Neural progenitor cell (in vitro differentiated cells): ENCODE measurements around the gene LPP. TPM values are rescaled to one million over a fixed set of nuclear protein-coding genes. Genes with fewer than 3 reads are reported as not detected.

Experiments
- DNase-seq: peaks from one replicate; pipeline ENCODE4 v3.0.0-alpha.2; 2016; ENCODE audit warnings: low spot score
- H2AFZ ChIP-seq: fragments of 200-600 bp; sonication (generic); replicated peaks from 2 replicates; pipeline ENCODE4 v1.6.1; 2016; ENCODE audit warnings: antibody characterized with exemption
- H3F3A ChIP-seq: fragments of 200-600 bp; sonication (generic); 2 replicates; pipeline ENCODE4 v1.6.1; 2016; ENCODE audit warnings: antibody characterized with exemption, low read depth
- H3K27ac ChIP-seq: fragments of 200-600 bp; sonication (generic); 2 replicates; pipeline ENCODE4 v1.5.1; 2016; ENCODE audit warnings: mild to moderate bottlenecking
- H3K27me3 ChIP-seq: fragments of 200-600 bp; sonication (generic); 2 replicates; pipeline ENCODE4 v1.6.1; 2016; ENCODE audit warnings: mild to moderate bottlenecking, moderate library complexity
- H3K36me3 ChIP-seq: fragments of 200-600 bp; sonication (generic); 2 replicates; pipeline ENCODE4 v1.5.1; 2016
- H3K4me1 ChIP-seq: fragments of 200-600 bp; sonication (generic); 2 replicates; pipeline ENCODE4 v1.6.1; 2016; ENCODE audit warnings: mixed run types
- H3K4me2 ChIP-seq: fragments of 200-600 bp; sonication (generic); 2 replicates; pipeline ENCODE4 v1.6.1; 2016
- H3K4me3 ChIP-seq: fragments of 200-600 bp; sonication (generic); 2 replicates; pipeline ENCODE4 v1.5.1; 2016
- H3K79me2 ChIP-seq: fragments of 200-600 bp; sonication (generic); 2 replicates; pipeline ENCODE4 v1.6.1; 2016; ENCODE audit warnings: low read depth
- H3K9ac ChIP-seq: fragments of 200-600 bp; sonication (generic); 2 replicates; pipeline ENCODE4 v1.6.1; 2016
- H3K9me3 ChIP-seq: fragments of 200-600 bp; sonication (generic); 2 replicates; pipeline ENCODE4 v1.5.1; 2016; ENCODE audit warnings: low read depth
- H4K20me1 ChIP-seq: fragments of 200-600 bp; sonication (generic); 2 replicates; pipeline ENCODE4 v1.6.1; 2016; ENCODE audit warnings: low read depth
- H3K27ac Mint-ChIP-seq: 3 replicates; pipeline ENCODE4 v1.8.0; 2021; ENCODE audit warnings: mixed read lengths
- H3K27me3 Mint-ChIP-seq: 2 replicates; pipeline ENCODE4 v1.8.0; 2022; ENCODE audit warnings: low read depth, mild to moderate bottlenecking, inconsistent platforms, moderate library complexity, mixed read lengths; ENCODE audit not compliant: insufficient read depth
- H3K36me3 Mint-ChIP-seq: 3 replicates; pipeline ENCODE4 v1.8.0; 2021; ENCODE audit warnings: mixed read lengths
- H3K4me1 Mint-ChIP-seq: 3 replicates; pipeline ENCODE4 v1.8.0; 2021; ENCODE audit warnings: mixed read lengths
- H3K4me3 Mint-ChIP-seq: 3 replicates; pipeline ENCODE4 v1.8.0; 2021; ENCODE audit warnings: mild to moderate bottlenecking, moderate library complexity, mixed read lengths
- H3K9me3 Mint-ChIP-seq: 3 replicates; pipeline ENCODE4 v1.8.0; 2020; ENCODE audit warnings: mixed read lengths
- CTCF ChIP-seq: fragments of 200-600 bp; sonication (generic); IDR thresholded peaks from 2 replicates; pipeline ENCODE4 v1.5.1; 2017; ENCODE audit warnings: antibody characterized with exemption, mild to moderate bottlenecking
- EZH2 ChIP-seq: fragments of 200-600 bp; sonication (generic); IDR thresholded peaks from 2 replicates; pipeline ENCODE4 v1.6.1; 2017; ENCODE audit warnings: antibody characterized with exemption, mild to moderate bottlenecking, moderate library complexity
- EZH2phosphoT487 ChIP-seq: fragments of 200-600 bp; sonication (generic); IDR thresholded peaks from 2 replicates; pipeline ENCODE4 v1.6.1; 2017; ENCODE audit warnings: antibody characterized with exemption
- total RNA-seq: library from RNA; depleted of rRNA; stranded (reverse); fragments of >200 nt; gene quantifications from 2 replicates; pipeline ENCODE4 v1.2.3, GENCODE V29; 2015; ENCODE audit warnings: low replicate concordance

The LPP gene
- total RNA-seq, 1 donor from 2014 or later, result 18.9 TPM

GRCh38 chr3:188432802-188433520 is 279.0 kb downstream of the LPP start:
- no peaks in the 10 kb centered on the region for H3K27me3 Mint-ChIP-seq
- H3K4me3 Mint-ChIP-seq, result no peak overlapping the region

GRCh38 chr3:188433521-188434150 is 279.7 kb downstream of the LPP start:
- Histone ChIP-seq H2AFZ (no peak overlapping the region), H3K27me3 (no peaks in the 10 kb centered on the region)
- peaks cover 9% of the 10 kb centered on the region for H3K4me1 Mint-ChIP-seq

More at GRCh38 chr3:188432802-188433520, 279.0 kb downstream of the LPP start:
- Mint-ChIP-seq H3K36me3 (peaks cover 4% of the 10 kb centered on the region), H3K9me3 (peaks cover 2% of the 10 kb centered on the region), H3K27ac (no peak overlapping the region), H3K4me1 (peaks cover 9% of the 10 kb centered on the region)
- H3F3A ChIP-seq, result no peaks in the 10 kb centered on the region
- no peaks in the 10 kb centered on the region for H3K9me3 ChIP-seq
- no peak overlapping the region for H3K4me3 ChIP-seq
- no peaks in the 10 kb centered on the region for H3K36me3 ChIP-seq
- H2AFZ ChIP-seq, result no peak overlapping the region
- H4K20me1 ChIP-seq, result no peaks in the 10 kb centered on the region
- H3K27me3 ChIP-seq, result no peaks in the 10 kb centered on the region
- no peak for DNase-seq
- TF ChIP-seq EZH2phosphoT487 (no peak), EZH2 (no peak), CTCF (no peak)
- H3K4me2 ChIP-seq, result no peak overlapping the region
- H3K9ac ChIP-seq, result no peak overlapping the region
- no peaks in the 10 kb centered on the region for H3K4me1 ChIP-seq
- H3K79me2 ChIP-seq, result no peaks in the 10 kb centered on the region
- no peak overlapping the region for H3K27ac ChIP-seq

GRCh38 chr3:188434594-188434993 is 280.6 kb downstream of the LPP start:
- H3K27ac ChIP-seq, result no peak overlapping the region
- H3K4me2 ChIP-seq, result no peak overlapping the region
- H3F3A ChIP-seq, result no peaks in the 10 kb centered on the region
- Mint-ChIP-seq H3K27me3 (no peaks in the 10 kb centered on the region), H3K27ac (no peak overlapping the region), H3K36me3 (peaks cover 4% of the 10 kb centered on the region), H3K4me1 (peaks cover 9% of the 10 kb centered on the region), H3K9me3 (peaks cover 2% of the 10 kb centered on the region), H3K4me3 (no peak overlapping the region)
- no peak overlapping the region for H3K9ac ChIP-seq
- H4K20me1 ChIP-seq, result no peaks in the 10 kb centered on the region
- no peaks in the 10 kb centered on the region for H3K36me3 ChIP-seq
- TF ChIP-seq EZH2 (no peak), CTCF (no peak), EZH2phosphoT487 (no peak)
- no peak overlapping the region for H3K4me3 ChIP-seq
- no peaks in the 10 kb centered on the region for H3K27me3 ChIP-seq
- no peaks in the 10 kb centered on the region for H3K9me3 ChIP-seq
- no peak overlapping the region for H2AFZ ChIP-seq
- DNase-seq, result no peak
- no peaks in the 10 kb centered on the region for H3K4me1 ChIP-seq
- H3K79me2 ChIP-seq, result no peaks in the 10 kb centered on the region

More at GRCh38 chr3:188433521-188434150, 279.7 kb downstream of the LPP start:
- H3K79me2 ChIP-seq, result no peaks in the 10 kb centered on the region
- no peak overlapping the region for H3K9ac ChIP-seq
- H3K4me3 ChIP-seq, result no peak overlapping the region
- H3K27me3 Mint-ChIP-seq, result no peaks in the 10 kb centered on the region
- no peak overlapping the region for H3K27ac ChIP-seq
- no peaks in the 10 kb centered on the region for H3K36me3 ChIP-seq
- no peaks in the 10 kb centered on the region for H3F3A ChIP-seq
- no peaks in the 10 kb centered on the region for H3K4me1 ChIP-seq
- H3K36me3 Mint-ChIP-seq, result peaks cover 4% of the 10 kb centered on the region
- H3K9me3 Mint-ChIP-seq, result peaks cover 2% of the 10 kb centered on the region
- H4K20me1 ChIP-seq, result no peaks in the 10 kb centered on the region
- no peak for DNase-seq
- H3K27ac Mint-ChIP-seq, result no peak overlapping the region
- no peak overlapping the region for H3K4me3 Mint-ChIP-seq
- no peak overlapping the region for H3K4me2 ChIP-seq
- no peak for TF ChIP-seq CTCF
- no peak for TF ChIP-seq EZH2phosphoT487
- TF ChIP-seq EZH2, result no peak
- no peaks in the 10 kb centered on the region for H3K9me3 ChIP-seq
